ENCODE data around the gene PDGFD. TPM values are rescaled to one million over a fixed set of nuclear protein-coding genes. Genes with fewer than 3 reads are reported as not detected.

PDGFD gene
- total RNA-seq, 4 donors from 2014 or later, result 16.1 to 108 (median 36.0) TPM

DNA sequence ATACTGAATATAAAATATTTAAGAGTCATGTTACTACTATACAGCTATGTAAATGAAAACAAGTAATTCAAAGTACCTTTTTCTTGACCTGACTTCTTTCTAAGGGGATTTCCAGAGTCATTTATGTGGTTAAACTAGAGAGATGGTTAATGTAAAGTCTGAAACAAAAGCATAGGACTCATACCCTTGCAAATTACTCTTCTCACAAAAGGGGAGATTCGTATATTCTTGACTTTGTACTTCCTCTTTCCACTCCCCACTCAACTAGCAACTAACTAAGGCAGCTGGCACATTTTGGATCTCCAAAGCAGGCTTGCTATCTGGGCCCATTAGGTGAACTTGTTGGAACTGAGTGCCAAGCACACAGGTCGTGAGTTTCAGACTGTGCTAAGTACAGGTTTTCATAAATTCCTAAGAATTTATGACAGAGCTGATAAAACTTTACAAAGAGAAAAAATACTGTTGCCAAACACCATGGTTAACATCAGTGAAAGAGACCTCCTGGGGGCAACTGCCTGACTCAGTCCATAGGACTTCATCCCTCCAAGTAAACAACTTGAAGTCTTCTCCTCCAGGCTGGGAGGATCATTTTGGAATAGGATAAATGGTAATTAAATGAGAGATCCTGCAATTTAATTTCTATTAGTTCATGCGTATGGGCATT, 204.5 kb downstream of the PDGFD start:
- no peak for DNase-seq
- Histone ChIP-seq H3K27ac (no peak overlapping the region), H3K36me3 (no peaks in the 10 kb centered on the region), H3K9me3 (no peaks in the 10 kb centered on the region), H3K4me1 (no peaks in the 10 kb centered on the region), H3K27me3 (no peaks in the 10 kb centered on the region), H3K4me3 (replicated peaks in 1 of 3) (no peak overlapping the region)
- no peak for TF ChIP-seq POLR2A (IDR thresholded peaks at IDR 0.05)
- TF ChIP-seq, protein P1, sequence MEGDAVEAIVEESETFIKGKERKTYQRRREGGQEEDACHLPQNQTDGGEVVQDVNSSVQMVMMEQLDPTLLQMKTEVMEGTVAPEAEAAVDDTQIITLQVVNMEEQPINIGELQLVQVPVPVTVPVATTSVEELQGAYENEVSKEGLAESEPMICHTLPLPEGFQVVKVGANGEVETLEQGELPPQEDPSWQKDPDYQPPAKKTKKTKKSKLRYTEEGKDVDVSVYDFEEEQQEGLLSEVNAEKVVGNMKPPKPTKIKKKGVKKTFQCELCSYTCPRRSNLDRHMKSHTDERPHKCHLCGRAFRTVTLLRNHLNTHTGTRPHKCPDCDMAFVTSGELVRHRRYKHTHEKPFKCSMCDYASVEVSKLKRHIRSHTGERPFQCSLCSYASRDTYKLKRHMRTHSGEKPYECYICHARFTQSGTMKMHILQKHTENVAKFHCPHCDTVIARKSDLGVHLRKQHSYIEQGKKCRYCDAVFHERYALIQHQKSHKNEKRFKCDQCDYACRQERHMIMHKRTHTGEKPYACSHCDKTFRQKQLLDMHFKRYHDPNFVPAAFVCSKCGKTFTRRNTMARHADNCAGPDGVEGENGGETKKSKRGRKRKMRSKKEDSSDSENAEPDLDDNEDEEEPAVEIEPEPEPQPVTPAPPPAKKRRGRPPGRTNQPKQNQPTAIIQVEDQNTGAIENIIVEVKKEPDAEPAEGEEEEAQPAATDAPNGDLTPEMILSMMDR (IDR thresholded peaks at IDR 0.05), result no peak
- intact Hi-C loops (cut with DNase I), result no loop called here
- 73 to 76% methylated on average over 3 of the region's 3 CpGs for WGBS, 2 donors

DNA sequence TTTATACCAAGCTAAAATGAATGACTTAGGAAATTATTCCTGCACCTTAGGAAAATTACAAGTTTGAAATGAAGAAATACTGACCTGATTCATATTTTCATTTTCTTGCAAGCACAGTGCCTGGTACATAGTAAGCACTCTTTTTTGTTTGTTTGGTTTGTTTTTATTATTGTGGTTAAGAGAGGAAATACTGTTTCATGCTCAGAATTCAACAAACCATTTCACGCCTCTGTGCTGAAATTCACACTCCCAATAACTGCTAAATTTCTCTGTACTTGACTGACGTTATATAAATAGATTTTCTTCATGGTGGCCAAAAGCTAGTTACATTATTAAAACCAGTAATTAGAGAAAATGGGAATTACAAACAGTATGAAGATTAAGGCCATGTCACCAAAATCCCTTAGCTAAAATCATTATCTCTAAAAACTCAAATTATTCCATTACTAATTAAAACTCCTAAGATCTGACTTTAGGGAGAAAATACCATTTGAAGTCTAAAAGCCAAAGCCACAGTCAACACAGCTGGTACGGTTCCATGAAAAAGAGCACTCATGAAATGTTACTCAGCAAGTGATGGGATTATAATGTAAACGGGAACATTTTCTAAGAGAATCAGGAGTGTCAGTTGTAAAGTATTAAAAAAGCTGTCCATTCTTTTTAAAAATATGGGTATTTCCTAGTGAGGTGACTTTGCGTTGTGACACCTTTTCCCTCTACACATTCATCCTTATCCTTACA, 205.3 kb downstream of the PDGFD start:
- intact Hi-C loops (cut with DNase I), result no loop called here
- no peaks in the 10 kb centered on the region for H3K4me1 ChIP-seq
- no peak overlapping the region for H3K27ac ChIP-seq
- WGBS, 2 donors, result 73 to 87% methylated on average over 5 of the region's 5 CpGs
- no peaks in the 10 kb centered on the region for H3K36me3 ChIP-seq
- H3K9me3 ChIP-seq, result no peaks in the 10 kb centered on the region
- no peak for DNase-seq
- no peaks in the 10 kb centered on the region for H3K27me3 ChIP-seq
- no peak for TF ChIP-seq POLR2A (IDR thresholded peaks at IDR 0.05)
- H3K4me3 ChIP-seq (replicated peaks in 1 of 3), result no peak overlapping the region

DNA sequence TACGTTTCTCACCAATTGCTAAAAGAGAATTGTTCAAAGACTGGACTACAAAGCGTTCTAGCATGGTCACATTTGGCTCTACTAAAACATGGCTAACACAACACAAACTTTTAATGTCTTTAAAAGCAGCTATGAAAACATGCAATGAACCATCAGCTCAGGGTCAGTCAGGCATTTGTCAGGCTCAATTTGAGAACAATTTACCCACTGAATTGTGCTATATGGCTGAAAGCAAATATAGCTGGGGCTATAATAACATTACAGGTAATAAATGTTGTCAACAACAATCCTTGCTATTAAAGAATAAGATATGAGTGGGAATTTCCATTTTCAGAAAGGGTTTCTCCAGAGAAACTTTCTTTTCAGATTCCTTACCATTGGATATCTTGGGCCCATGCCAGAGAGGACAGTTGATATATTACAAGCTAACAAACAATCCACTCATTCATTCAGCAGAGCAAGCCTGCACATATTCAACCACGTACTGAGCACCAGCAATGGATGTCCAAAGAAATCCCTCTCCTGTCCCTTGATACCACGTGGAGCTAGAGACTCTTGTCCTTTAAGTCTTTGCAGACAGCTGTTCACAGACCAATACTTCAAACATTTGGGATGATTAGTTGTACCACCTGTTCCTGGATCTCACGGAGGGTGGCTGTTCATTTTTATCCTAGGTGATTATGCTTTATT, 210.0 kb downstream of the PDGFD start:
- Histone ChIP-seq H3K4me3 (replicated peaks in 1 of 3) (no peak overlapping the region), H3K27ac (no peak overlapping the region), H3K4me1 (no peaks in the 10 kb centered on the region), H3K27me3 (no peaks in the 10 kb centered on the region), H3K9me3 (no peaks in the 10 kb centered on the region), H3K36me3 (no peaks in the 10 kb centered on the region)
- no peak for DNase-seq
- 41 to 55% methylated on average over 5 of the region's 5 CpGs for WGBS, 2 donors
- intact Hi-C loops (cut with DNase I), result no loop called here
- no peak for TF ChIP-seq POLR2A (IDR thresholded peaks at IDR 0.05)
- TF ChIP-seq, protein P1 (IDR thresholded peaks at IDR 0.05), result no peak

DNA sequence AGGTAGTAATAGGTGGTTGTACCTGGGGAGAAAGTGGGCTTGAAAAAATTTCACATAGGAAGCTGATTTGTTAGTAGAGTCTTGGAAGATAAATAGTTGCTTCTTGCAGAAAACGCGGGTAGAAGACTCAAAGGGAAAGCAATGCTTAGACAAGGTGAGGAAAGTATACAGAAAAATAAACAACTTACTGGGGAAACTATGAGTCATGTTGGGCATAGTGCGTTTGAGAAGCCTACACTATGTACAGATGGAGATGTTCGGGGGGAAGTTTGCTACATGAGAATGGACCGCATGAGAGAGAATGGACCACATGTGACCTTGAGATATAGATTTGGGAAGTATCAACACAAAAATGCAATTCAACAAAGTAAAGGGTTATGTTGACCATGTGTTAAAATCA, 214.2 kb downstream of the PDGFD start:
- WGBS, 2 donors, result 89 to 94% methylated on average over 5 of the region's 5 CpGs
- no peak for DNase-seq
- intact Hi-C loops (cut with DNase I), result no loop called here
- no peaks in the 10 kb centered on the region for H3K4me1 ChIP-seq
- no peaks in the 10 kb centered on the region for H3K9me3 ChIP-seq
- no peak for TF ChIP-seq POLR2A (IDR thresholded peaks at IDR 0.05)
- H3K27ac ChIP-seq, result no peak overlapping the region
- H3K27me3 ChIP-seq, result no peaks in the 10 kb centered on the region
- no peaks in the 10 kb centered on the region for H3K36me3 ChIP-seq
- H3K4me3 ChIP-seq (replicated peaks in 1 of 3), result no peak overlapping the region

DNA sequence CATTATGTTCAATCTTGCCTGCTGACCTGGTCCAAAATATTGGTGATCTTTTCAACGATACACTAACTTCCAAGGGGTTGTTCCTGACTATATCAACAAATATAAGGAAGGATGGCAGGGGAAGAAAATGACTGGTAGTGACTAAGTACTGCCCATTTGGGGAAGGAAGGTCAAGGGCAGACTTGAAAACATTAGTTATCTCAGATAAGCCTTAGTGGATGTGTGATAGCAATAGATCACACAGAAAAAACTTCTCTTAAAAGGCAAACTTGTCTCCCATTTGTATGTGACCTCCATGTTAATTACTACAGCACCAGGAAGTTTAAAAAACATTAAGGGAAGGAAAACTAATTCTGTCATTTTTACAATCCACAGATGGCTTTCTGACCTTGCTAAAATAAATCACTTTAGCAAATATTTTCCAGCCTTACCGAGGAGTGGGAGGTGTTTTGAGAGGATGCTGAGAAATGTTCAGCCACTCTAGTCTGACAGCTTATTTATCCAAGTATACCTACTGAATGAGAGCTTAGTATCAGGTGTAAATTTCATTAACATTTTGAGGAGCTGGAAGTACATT, 215.7 kb downstream of the PDGFD start:
- WGBS, 2 donors, result 42 to 59% methylated on average over 2 of the region's 2 CpGs

More for the DNA sequence above, 215.7 kb downstream of the PDGFD start:
- Histone ChIP-seq H3K4me1 (no peaks in the 10 kb centered on the region), H3K27ac (no peak overlapping the region), H3K27me3 (no peaks in the 10 kb centered on the region), H3K4me3 (replicated peaks in 1 of 3) (no peak overlapping the region), H3K9me3 (no peaks in the 10 kb centered on the region), H3K36me3 (no peaks in the 10 kb centered on the region)
- no peak for TF ChIP-seq POLR2A (IDR thresholded peaks at IDR 0.05)
- TF ChIP-seq, protein P1 (IDR thresholded peaks at IDR 0.05), result no peak
- intact Hi-C loops (cut with DNase I), result no loop called here
- no peak for DNase-seq

Measured in thyroid gland (tissue), 4 donors.